ENCODE data around the gene GAPT. TPM values are rescaled to one million over a fixed set of nuclear protein-coding genes. Genes with fewer than 3 reads are reported as not detected.

Gene GAPT
- total RNA-seq, 1 experiment from 2014 or later = not detected

GRCh38 chr5:58477760-58478376 is 13.4 kb upstream of the GAPT start:
- no peaks in the 10 kb centered on the region for H4K20me1 ChIP-seq (ENCODE audit: insufficient read depth)
- H3K79me2 ChIP-seq (ENCODE audit: low read depth) = no peaks in the 10 kb centered on the region
- no peaks in the 10 kb centered on the region for H3F3A ChIP-seq (ENCODE audit: insufficient read depth, low read depth)
- no peak overlapping the region for H3K4me2 ChIP-seq
- H3K9me2 ChIP-seq (ENCODE audit: insufficient read depth) = no peaks in the 10 kb centered on the region
- BruUV-seq (replicated peaks) = no TSS peak
- H3K4me1 ChIP-seq (replicated peaks; ENCODE audit: insufficient read depth) = no peaks in the 10 kb centered on the region
- no peak overlapping the region for H3K27ac ChIP-seq
- peaks cover 5% of the 10 kb centered on the region; the same call in 1 of the 2 replicates for H3K9me3 ChIP-seq (ENCODE audit: insufficient read depth, low read depth)
- ChIA-PET POLR2A (ENCODE audit: unreplicated experiment) (no interaction called here), CTCF (interaction anchor here (0.6 to 0.7 kb wide), 2 partner anchors 408 to 696 kb away, joined by 3 to 4 read pairs; no protein-coding TSS in a partner anchor)
- intact Hi-C loops (cut with micrococcal nuclease; ENCODE audit: unreplicated experiment) = no loop called here
- no peak for DNase-seq
- no peaks in the 10 kb centered on the region for H3K36me3 ChIP-seq (ENCODE audit: low read depth)
- no peak overlapping the region for H2AFZ ChIP-seq
- TF ChIP-seq, protein P1, sequence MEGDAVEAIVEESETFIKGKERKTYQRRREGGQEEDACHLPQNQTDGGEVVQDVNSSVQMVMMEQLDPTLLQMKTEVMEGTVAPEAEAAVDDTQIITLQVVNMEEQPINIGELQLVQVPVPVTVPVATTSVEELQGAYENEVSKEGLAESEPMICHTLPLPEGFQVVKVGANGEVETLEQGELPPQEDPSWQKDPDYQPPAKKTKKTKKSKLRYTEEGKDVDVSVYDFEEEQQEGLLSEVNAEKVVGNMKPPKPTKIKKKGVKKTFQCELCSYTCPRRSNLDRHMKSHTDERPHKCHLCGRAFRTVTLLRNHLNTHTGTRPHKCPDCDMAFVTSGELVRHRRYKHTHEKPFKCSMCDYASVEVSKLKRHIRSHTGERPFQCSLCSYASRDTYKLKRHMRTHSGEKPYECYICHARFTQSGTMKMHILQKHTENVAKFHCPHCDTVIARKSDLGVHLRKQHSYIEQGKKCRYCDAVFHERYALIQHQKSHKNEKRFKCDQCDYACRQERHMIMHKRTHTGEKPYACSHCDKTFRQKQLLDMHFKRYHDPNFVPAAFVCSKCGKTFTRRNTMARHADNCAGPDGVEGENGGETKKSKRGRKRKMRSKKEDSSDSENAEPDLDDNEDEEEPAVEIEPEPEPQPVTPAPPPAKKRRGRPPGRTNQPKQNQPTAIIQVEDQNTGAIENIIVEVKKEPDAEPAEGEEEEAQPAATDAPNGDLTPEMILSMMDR (conservative IDR thresholded peaks at IDR 0.05) = peak; percentile 42; the same call in 1 of the 2 replicates
- TF ChIP-seq EZH2 (IDR thresholded peaks at IDR 0.05; ENCODE audit: low read depth) = no peak
- no peak overlapping the region for H3K4me3 ChIP-seq
- no peaks in the 10 kb centered on the region for H3K27me3 ChIP-seq (ENCODE audit: insufficient read depth, low read depth)

DNA sequence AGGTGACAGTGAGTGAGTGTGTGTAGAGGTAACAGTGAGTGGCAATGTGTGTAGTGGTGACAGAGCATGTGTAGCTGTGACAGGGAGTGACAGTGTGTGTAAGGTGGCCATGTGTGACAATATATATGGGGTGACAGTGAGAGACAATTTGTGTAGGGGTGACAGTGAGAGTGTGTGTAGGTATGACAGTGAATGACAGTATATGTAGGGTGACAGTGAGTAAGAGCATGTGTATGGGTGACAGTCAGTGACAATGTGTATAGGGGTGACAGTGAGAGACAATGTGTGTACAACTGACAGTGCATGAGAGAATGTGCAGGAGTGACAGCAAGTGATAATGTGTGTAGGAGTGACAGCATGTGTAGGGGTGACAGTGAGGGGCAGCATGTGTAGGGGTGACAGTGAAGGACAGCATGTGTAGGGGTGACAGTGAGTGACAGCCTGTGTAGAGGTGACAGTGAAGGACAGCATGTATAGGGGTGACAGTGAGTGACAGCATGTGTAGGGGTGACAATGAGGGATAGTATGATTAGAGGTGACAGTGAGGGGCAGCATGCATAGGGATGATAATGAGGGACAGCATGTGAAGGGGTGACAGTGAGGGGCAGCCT is 10.1 kb upstream of the GAPT start:
- DNase-seq = no peak
- ChIA-PET POLR2A (ENCODE audit: unreplicated experiment) (no interaction called here), CTCF (no interaction called here)
- Histone ChIP-seq H3F3A (ENCODE audit: insufficient read depth, low read depth) (no peaks in the 10 kb centered on the region), H3K27ac (no peak overlapping the region), H3K36me3 (ENCODE audit: low read depth) (no peaks in the 10 kb centered on the region), H3K4me1 (replicated peaks; ENCODE audit: insufficient read depth) (no peaks in the 10 kb centered on the region), H3K27me3 (ENCODE audit: insufficient read depth, low read depth) (no peaks in the 10 kb centered on the region), H3K4me3 (no peak overlapping the region), H3K9me3 (ENCODE audit: insufficient read depth, low read depth) (no peaks in the 10 kb centered on the region), H3K9me2 (ENCODE audit: insufficient read depth) (no peaks in the 10 kb centered on the region), H2AFZ (no peak overlapping the region), H3K79me2 (ENCODE audit: low read depth) (no peaks in the 10 kb centered on the region), H3K4me2 (no peak overlapping the region), H4K20me1 (ENCODE audit: insufficient read depth) (no peaks in the 10 kb centered on the region)
- intact Hi-C loops (cut with micrococcal nuclease; ENCODE audit: unreplicated experiment) = no loop called here
- BruUV-seq (replicated peaks) = no TSS peak
- TF ChIP-seq EZH2 (IDR thresholded peaks at IDR 0.05; ENCODE audit: low read depth) = no peak
- TF ChIP-seq, protein P1 (conservative IDR thresholded peaks at IDR 0.05) = no peak

DNA sequence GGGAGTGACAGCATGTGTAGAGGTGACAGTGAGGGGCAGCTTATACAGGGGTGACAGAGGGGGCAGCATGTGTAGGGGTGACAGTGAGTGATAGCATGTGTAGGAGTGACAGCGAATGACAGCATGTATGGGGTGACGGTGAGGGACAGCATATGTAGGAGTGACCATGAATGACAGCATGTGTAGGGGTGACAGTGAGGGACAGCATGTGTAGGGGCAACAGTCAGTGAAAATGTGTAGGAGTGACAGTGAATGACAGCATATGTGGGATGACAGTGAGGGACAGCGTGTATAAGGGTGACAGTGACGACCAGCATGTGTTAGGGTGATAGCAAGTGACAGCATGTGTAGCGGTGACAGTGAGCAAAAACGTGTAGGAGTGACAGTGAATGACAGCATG is 9.4 kb upstream of the GAPT start:
- intact Hi-C loops (cut with micrococcal nuclease; ENCODE audit: unreplicated experiment) = no loop called here
- no TSS peak for BruUV-seq (replicated peaks)
- Histone ChIP-seq H4K20me1 (ENCODE audit: insufficient read depth) (no peaks in the 10 kb centered on the region), H2AFZ (no peak overlapping the region), H3K9me3 (ENCODE audit: insufficient read depth, low read depth) (no peaks in the 10 kb centered on the region), H3K4me3 (no peak overlapping the region), H3K9me2 (ENCODE audit: insufficient read depth) (no peaks in the 10 kb centered on the region), H3K27ac (no peak overlapping the region), H3K27me3 (ENCODE audit: insufficient read depth, low read depth) (no peaks in the 10 kb centered on the region), H3K79me2 (ENCODE audit: low read depth) (no peaks in the 10 kb centered on the region), H3F3A (ENCODE audit: insufficient read depth, low read depth) (no peaks in the 10 kb centered on the region), H3K4me2 (no peak overlapping the region), H3K36me3 (ENCODE audit: low read depth) (no peaks in the 10 kb centered on the region), H3K4me1 (replicated peaks; ENCODE audit: insufficient read depth) (no peaks in the 10 kb centered on the region)
- TF ChIP-seq, protein P1 (conservative IDR thresholded peaks at IDR 0.05) = no peak
- TF ChIP-seq EZH2 (IDR thresholded peaks at IDR 0.05; ENCODE audit: low read depth) = no peak
- ChIA-PET POLR2A (ENCODE audit: unreplicated experiment) (no interaction called here), CTCF (no interaction called here)
- DNase-seq = no peak

Data from PC-9 (cell line).